IMR-90 (cell line): Measurements from ENCODE around the gene ABHD16B. TPM values are rescaled to one million over a fixed set of nuclear protein-coding genes. Genes with fewer than 3 reads are reported as not detected.
A peak's percentile ranks its signal among the peaks of the same experiment; 100 is the strongest.

ENCODE experiments used
- ATAC-seq: fragments of 200-7000 bp; cut with Tn5 transposase; 2 replicates; pipeline ENCODE4 v1.9.1; 2020; ENCODE audit warnings: low read depth, mild to moderate bottlenecking, moderate library complexity
- BruUV-seq: library from RNA; stranded (reverse); fragments of 400-500 nt; replicated peaks from 2 replicates; lab custom pipeline; 2021; lab: Mats Ljungman, UMichigan
- CTCF ChIA-PET: fragments of 300-600 bp; formaldehyde crosslinking; extraction: SDS; loops from one replicate; lab custom pipeline; 2021; ENCODE audit warnings: antibody characterized with exemption; lab: Yijun Ruan, JAX
- POLR2A ChIA-PET: fragments of 300-600 bp; sonication (Branson Sonifier 250); formaldehyde crosslinking; loops from one replicate; lab custom pipeline; 2022; ENCODE audit warnings: antibody characterized with exemption; ENCODE audit not compliant: unreplicated experiment; lab: Charles Lee
- DNase-seq: peaks from one replicate; pipeline ENCODE4 v3.0.0; 2013
- H2AFZ ChIP-seq: replicated peaks from 2 replicates; pipeline ENCODE3; 2013; ENCODE audit warnings: low read length, mild to moderate bottlenecking; ENCODE audit not compliant: poor library complexity
- H2AK5ac ChIP-seq: 2 replicates; pipeline ENCODE4 v1.6.1; 2013; ENCODE audit warnings: low read depth, low read length, inconsistent platforms
- H2AK9ac ChIP-seq: replicated peaks from 2 replicates; pipeline ENCODE3; 2013; ENCODE audit warnings: mild to moderate bottlenecking, low read depth, low read length, moderate library complexity; ENCODE audit not compliant: poor library complexity
- H2BK120ac ChIP-seq: 2 replicates; pipeline ENCODE4 v1.6.1; 2013; ENCODE audit warnings: low read depth, low read length, inconsistent platforms
- H2BK15ac ChIP-seq: 3 replicates; pipeline ENCODE4 v1.6.1; 2013; ENCODE audit warnings: low read depth, low read length, inconsistent platforms
- H2BK20ac ChIP-seq: 2 replicates; pipeline ENCODE4 v1.6.1; 2013; ENCODE audit warnings: low read depth, mild to moderate bottlenecking, inconsistent platforms, low read length, moderate library complexity
- H2BK5ac ChIP-seq: 2 replicates; pipeline ENCODE4 v1.6.1; 2013; ENCODE audit warnings: mild to moderate bottlenecking, low read depth, low read length, inconsistent platforms; ENCODE audit not compliant: poor library complexity, severe bottlenecking
- H3K14ac ChIP-seq: replicated peaks from 2 replicates; pipeline ENCODE4 v1.6.1; 2013; ENCODE audit warnings: low read depth, low read length, inconsistent platforms
- H3K18ac ChIP-seq: 2 replicates; pipeline ENCODE4 v1.6.1; 2013; ENCODE audit warnings: low read depth, low read length, control low read depth
- H3K23ac ChIP-seq: 2 replicates; pipeline ENCODE4 v1.6.1; 2013; ENCODE audit warnings: low read depth, low read length, inconsistent platforms
- H3K27ac ChIP-seq: 2 replicates; pipeline ENCODE4 v1.5.1; 2013; ENCODE audit warnings: mild to moderate bottlenecking, control low read depth, low read length; ENCODE audit not compliant: insufficient read depth
- H3K27me3 ChIP-seq: 2 replicates; pipeline ENCODE4 v1.6.1; 2013; ENCODE audit warnings: low read length; ENCODE audit not compliant: control insufficient read depth, insufficient read depth
- H3K36me3 ChIP-seq: 2 replicates; pipeline ENCODE4 v1.6.1; 2013; ENCODE audit warnings: low read length, mixed read lengths; ENCODE audit not compliant: control insufficient read depth, insufficient read depth
- H3K4ac ChIP-seq: 2 replicates; pipeline ENCODE4 v1.6.1; 2013; ENCODE audit warnings: low read depth, low read length, inconsistent platforms
- H3K4me1 ChIP-seq: 2 replicates; pipeline ENCODE4 v1.6.1; 2013; ENCODE audit warnings: low read length, mixed read lengths; ENCODE audit not compliant: control insufficient read depth, insufficient read depth
- H3K4me2 ChIP-seq: 2 replicates; pipeline ENCODE4 v1.6.1; 2013; ENCODE audit warnings: low read depth, mild to moderate bottlenecking, control low read depth, low read length, moderate library complexity
- H3K4me3 ChIP-seq: 2 replicates; pipeline ENCODE4 v1.5.1; 2013; ENCODE audit warnings: low read depth, mild to moderate bottlenecking, control low read depth, low read length, moderate library complexity; ENCODE audit not compliant: insufficient read depth
- H3K56ac ChIP-seq: 2 replicates; pipeline ENCODE4 v1.6.1; 2013; ENCODE audit warnings: low read length, inconsistent platforms; ENCODE audit not compliant: insufficient read depth; ENCODE audit errors: extremely low read depth
- H3K79me1 ChIP-seq, 2 experiments: 2 replicates each; pipeline ENCODE4 v1.6.1; 2013; ENCODE audit warnings: low read length in 2 of 2, inconsistent platforms in 1 of 2, low read depth in 1 of 2
- H3K9ac ChIP-seq: 2 replicates; pipeline ENCODE4 v1.6.1; 2013; ENCODE audit warnings: low read depth, low read length, control low read depth
- H3K9me1 ChIP-seq: 2 replicates; pipeline ENCODE4 v1.6.1; 2013; ENCODE audit warnings: low read length, inconsistent platforms; ENCODE audit not compliant: insufficient read depth
- H3K9me3 ChIP-seq: 2 replicates; pipeline ENCODE4 v1.6.1; 2013; ENCODE audit warnings: low read length; ENCODE audit not compliant: control insufficient read depth, insufficient read depth
- H4K20me1 ChIP-seq: 2 replicates; pipeline ENCODE4 v1.6.1; 2013; ENCODE audit warnings: low read length, inconsistent platforms; ENCODE audit not compliant: insufficient read depth
- H4K5ac ChIP-seq: 2 replicates; pipeline ENCODE4 v1.6.1; 2013; ENCODE audit warnings: mild to moderate bottlenecking, low read depth, low read length, control low read depth
- H4K8ac ChIP-seq, 2 experiments: 2 replicates each; pipeline ENCODE4 v1.6.1; 2013; ENCODE audit warnings: low read depth in 2 of 2, low read length in 2 of 2, control low read depth in 1 of 2, inconsistent platforms in 1 of 2
- H4K91ac ChIP-seq: 2 replicates; pipeline ENCODE4 v1.6.1; 2013; ENCODE audit warnings: low read depth, low read length, inconsistent platforms; ENCODE audit not compliant: insufficient read depth
- CTCF ChIP-seq: conservative IDR thresholded peaks from 2 replicates; pipeline ENCODE4 v1.5.1; 2012; ENCODE audit warnings: mild to moderate bottlenecking, low read depth, low read length, improper control_type of control experiment
- ELK1 ChIP-seq: fragments of 150-350 bp; IDR thresholded peaks from 2 replicates; pipeline ENCODE4 v1.6.1; 2016; ENCODE audit warnings: low read depth, mild to moderate bottlenecking, low read length, moderate library complexity, borderline replicate concordance
- FOS ChIP-seq: fragments of 150-350 bp; IDR thresholded peaks from 2 replicates; pipeline ENCODE4 v1.6.1; 2016; ENCODE audit warnings: low read depth, low read length
- MAFK ChIP-seq: IDR thresholded peaks from 2 replicates; pipeline ENCODE4 v1.6.1; 2012; ENCODE audit warnings: low read depth, low read length, improper control_type of control experiment
- MAZ ChIP-seq: IDR thresholded peaks from 2 replicates; pipeline ENCODE4 v1.6.1; 2012; ENCODE audit warnings: low read depth, mild to moderate bottlenecking, low read length, improper control_type of control experiment, moderate library complexity, borderline replicate concordance
- NFE2L2 ChIP-seq: fragments of 150-350 bp; IDR thresholded peaks from 2 replicates; pipeline ENCODE4 v1.6.1; 2016; ENCODE audit warnings: low read depth, mild to moderate bottlenecking, low read length
- POLR2A ChIP-seq: IDR thresholded peaks from 2 replicates; pipeline ENCODE4 v1.6.1; 2012; ENCODE audit warnings: mild to moderate bottlenecking, low read depth, low read length
- RAD21 ChIP-seq: IDR thresholded peaks from 2 replicates; pipeline ENCODE4 v1.6.1; 2012; ENCODE audit warnings: low read length, improper control_type of control experiment
- RCOR1 ChIP-seq: IDR thresholded peaks from 2 replicates; pipeline ENCODE4 v1.6.1; 2012; ENCODE audit warnings: mild to moderate bottlenecking, low read length, improper control_type of control experiment; ENCODE audit not compliant: insufficient replicate concordance
- RFX5 ChIP-seq: IDR thresholded peaks from 2 replicates; pipeline ENCODE4 v1.8.0; 2012; ENCODE audit warnings: low read depth, mild to moderate bottlenecking, low read length, moderate library complexity
- WGBS, 2 experiments: methylation state at CpG; one replicate each; pipeline versions ENCODE4 v1.1.5 to v1.1.7; 2013; ENCODE audit warnings: missing lambda C conversion rate in 2 of 2; ENCODE audit not compliant: insufficient read length in 1 of 2; ENCODE audit errors: extremely low coverage in 2 of 2; 5-methylcytosine and 5-hydroxymethylcytosine counted together
- dilution Hi-C: fragments of 300-500 bp; cut with HindIII; formaldehyde crosslinking; loops from one replicate; pipeline ENCODE4 v1.14.3; 2018; ENCODE audit warnings: low sequenced_read_pairs; ENCODE audit not compliant: unreplicated experiment
- in situ Hi-C: fragments of 300-500 bp; cut with MboI; formaldehyde crosslinking; loops from 3 replicates; pipeline ENCODE4 v1.14.3; 2019; ENCODE audit warnings: low sequenced_read_pairs, inconsistent platforms, mixed read lengths
- intact Hi-C: fragments of 100-400 bp; cut with micrococcal nuclease; formaldehyde crosslinking; loops from 2 replicates; pipeline ENCODE4 v1.10.0; 2022
- polyA plus RNA-seq, 3 experiments: library from polyadenylated mRNA; depleted of rRNA; stranded (reverse); fragments of >200 nt; gene quantifications; 2 replicates each; pipeline ENCODE4 v1.2.3, GENCODE V29; 2012; ENCODE audit warnings: low replicate concordance in 1 of 3
- total RNA-seq: library from RNA; depleted of rRNA; stranded (reverse); fragments of >200 nt; gene quantifications from 2 replicates; pipeline ENCODE4 v1.2.3, GENCODE V29; 2012

Gene ABHD16B
- total and polyA plus RNA-seq, 2 of the 4 experiments (the other 2 are of a cell fraction): 0.05 TPM; not detected in 1

- POLR2A ChIA-PET: no interaction called here
- Histone ChIP-seq H3K23ac (no peak overlapping the region), H2AFZ (peak overlapping the region; percentile 3), H4K5ac (no peak overlapping the region), H4K8ac (no peak overlapping the region), H2BK20ac (no peak overlapping the region), H3K56ac (no peak overlapping the region), H4K91ac (no peak overlapping the region), H3K4ac (no peak overlapping the region), H2BK5ac (no peak overlapping the region), H3K36me3 (no peaks in the 10 kb centered on the region), H2AK5ac (no peak overlapping the region), H2AK9ac (no peak overlapping the region), H3K4me2 (no peak overlapping the region), H3K4me1 (peaks cover 3% of the 10 kb centered on the region; the same call in 1 of the 2 replicates), H3K4me3 (no peak overlapping the region), H3K9ac (no peak overlapping the region), H2BK15ac (no peak overlapping the region), H3K14ac (no peak overlapping the region), H3K18ac (no peak overlapping the region), H4K20me1 (no peaks in the 10 kb centered on the region), H3K27ac (no peak overlapping the region), H3K27me3 (peaks cover 6% of the 10 kb centered on the region), H3K79me1 (no peaks in the 10 kb centered on the region), H3K9me3 (no peaks in the 10 kb centered on the region), H3K9me1 (no peaks in the 10 kb centered on the region), H2BK120ac (no peak overlapping the region)
- DNase-seq (no peak), ATAC-seq (no peak)
- CTCF ChIA-PET: no interaction called here
- in situ Hi-C loops: no loop called here
- dilution Hi-C loops: no loop called here
- intact Hi-C loops: no loop called here
- BruUV-seq: no TSS peak
- TF ChIP-seq RAD21 (no peak), POLR2A (no peak), CTCF (no peak), NFE2L2 (no peak), RFX5 (no peak), ELK1 (no peak), MAZ (no peak), RCOR1 (no peak), MAFK (no peak), FOS (no peak)
- WGBS, 2 experiments: 100% methylated on average over 1 of the region's 11 CpGs; no CpG with 5 or more reads in 1 of the 2 experiments
Measured at GRCh38 chr20:63840405-63840828, 20.9 kb upstream of the ABHD16B start.
